Measurements from ENCODE around the gene KIAA0408. TPM values are rescaled to one million over a fixed set of nuclear protein-coding genes. Genes with fewer than 3 reads are reported as not detected.

Gene KIAA0408
- total and polyA plus RNA-seq, 2 of the 8 experiments (the other 6 are each of a cell fraction or from before 2014, with no cell fraction given): 3.3 to 10.8 TPM

GRCh38 chr6:127486934-127487333, 27.7 kb upstream of the KIAA0408 start (continued):
- TF ChIP-seq POU5F1 (IDR thresholded peaks at IDR 0.05; ENCODE audit: low read depth, low read length) (no peak), CTBP2 (IDR thresholded peaks at IDR 0.05; ENCODE audit: borderline replicate concordance, insufficient read depth, insufficient read length, low read length) (no peak), NRF1 (IDR thresholded peaks at IDR 0.05; ENCODE audit: low read depth, low read length) (no peak), CREB1 (IDR thresholded peaks at IDR 0.05) (no peak)

Measured in H1 (cell line).